Inflammatory macrophage treated with lipopolysaccharide for 1 hour (primary cell): Measurements from ENCODE around the gene MTG1.
"Not testable (repeated sequence)": the region's sequence is repeated elsewhere in the genome, so short reads cannot be mapped to it uniquely, and the experiment has no call there.

ENCODE experiments used
- DNase-seq, 2 donors: peaks; one replicate each; pipeline ENCODE4 v3.0.0-alpha.2; 2020 to 2022

The MTG1 gene

DNA sequence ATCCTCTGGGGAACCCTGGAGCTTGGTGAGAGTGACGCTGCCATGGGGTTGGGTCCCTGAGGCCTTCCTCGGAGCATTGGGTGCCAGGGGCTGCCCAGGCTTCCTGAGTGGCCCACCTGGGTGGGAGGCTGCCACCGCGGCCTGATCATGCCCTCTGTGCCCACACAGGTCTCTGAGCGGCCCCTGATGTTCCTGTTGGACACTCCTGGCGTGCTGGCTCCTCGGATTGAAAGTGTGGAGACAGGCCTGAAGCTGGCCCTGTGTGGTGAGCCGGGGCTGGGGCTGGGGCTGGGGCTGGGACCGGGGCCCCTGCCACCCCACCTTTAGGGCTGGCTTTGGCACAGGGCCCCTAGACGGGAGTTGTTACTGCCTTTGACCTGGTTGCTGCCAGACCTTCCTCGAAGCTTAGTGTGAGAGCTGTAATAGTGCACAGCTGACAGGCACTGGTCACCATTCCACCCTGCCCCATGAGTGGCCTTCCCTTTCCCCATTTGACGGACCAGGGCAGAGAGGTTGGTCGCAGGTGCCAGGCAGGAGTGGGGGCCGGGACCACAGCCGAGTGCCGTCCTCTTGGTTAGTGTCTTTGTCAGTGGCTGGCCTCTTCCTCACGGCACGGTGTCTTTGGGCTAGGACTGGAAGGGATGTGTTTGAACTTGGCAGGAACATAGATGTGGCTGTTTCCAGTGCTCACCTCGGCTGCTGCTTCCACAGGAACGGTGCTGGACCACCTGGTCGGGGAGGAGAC, 8.2 kb downstream of the MTG1 start:
- DNase-seq = no peak

GRCh38 chr10:133403359-133403758, 9.4 kb downstream of the MTG1 start:
- DNase-seq = no peak

DNA sequence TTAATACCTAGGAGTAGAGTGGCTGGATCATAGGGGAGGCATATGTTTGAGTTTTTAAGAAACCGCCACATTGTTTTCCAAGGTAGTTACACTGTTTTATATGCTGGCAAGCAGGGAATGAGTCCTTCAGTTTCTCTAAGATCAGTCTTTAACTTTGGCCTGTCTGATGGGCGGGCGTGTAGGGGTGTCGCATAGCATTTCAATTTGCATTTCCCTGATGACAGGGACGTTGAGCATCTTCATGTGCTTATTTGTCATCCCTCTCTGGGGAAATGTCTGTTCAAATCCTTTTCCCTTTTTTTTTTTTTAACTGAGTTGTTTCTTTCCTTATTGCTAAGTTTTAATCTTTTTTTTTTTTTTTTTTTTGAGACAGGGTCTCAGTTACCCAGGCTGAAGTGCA, 9.8 kb downstream of the MTG1 start:
- DNase-seq = peak in 1 of 2 donors; percentile 35

DNA sequence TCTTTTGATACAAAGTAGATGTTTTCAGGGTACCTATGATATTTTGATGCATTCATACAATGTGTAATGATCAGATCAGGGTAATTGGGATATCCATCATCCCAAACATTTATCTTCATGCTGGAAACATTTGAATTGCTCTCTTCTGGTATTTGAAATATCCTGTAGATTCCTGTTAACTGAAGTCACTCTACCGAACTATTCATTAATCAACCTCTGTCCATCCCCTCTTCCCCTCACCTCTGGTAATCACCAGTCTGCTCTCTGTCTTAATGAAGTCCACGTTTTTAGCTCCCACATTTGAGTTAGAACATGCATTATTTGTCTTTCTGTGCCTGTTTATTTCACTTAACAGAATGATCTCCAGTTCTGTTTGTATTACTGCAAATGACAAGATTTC, 11.3 kb downstream of the MTG1 start:
- no peak for DNase-seq

- no peak for DNase-seq
These were observed 12.0 kb downstream of the MTG1 start for GRCh38 chr10:133405844-133406527.

DNA sequence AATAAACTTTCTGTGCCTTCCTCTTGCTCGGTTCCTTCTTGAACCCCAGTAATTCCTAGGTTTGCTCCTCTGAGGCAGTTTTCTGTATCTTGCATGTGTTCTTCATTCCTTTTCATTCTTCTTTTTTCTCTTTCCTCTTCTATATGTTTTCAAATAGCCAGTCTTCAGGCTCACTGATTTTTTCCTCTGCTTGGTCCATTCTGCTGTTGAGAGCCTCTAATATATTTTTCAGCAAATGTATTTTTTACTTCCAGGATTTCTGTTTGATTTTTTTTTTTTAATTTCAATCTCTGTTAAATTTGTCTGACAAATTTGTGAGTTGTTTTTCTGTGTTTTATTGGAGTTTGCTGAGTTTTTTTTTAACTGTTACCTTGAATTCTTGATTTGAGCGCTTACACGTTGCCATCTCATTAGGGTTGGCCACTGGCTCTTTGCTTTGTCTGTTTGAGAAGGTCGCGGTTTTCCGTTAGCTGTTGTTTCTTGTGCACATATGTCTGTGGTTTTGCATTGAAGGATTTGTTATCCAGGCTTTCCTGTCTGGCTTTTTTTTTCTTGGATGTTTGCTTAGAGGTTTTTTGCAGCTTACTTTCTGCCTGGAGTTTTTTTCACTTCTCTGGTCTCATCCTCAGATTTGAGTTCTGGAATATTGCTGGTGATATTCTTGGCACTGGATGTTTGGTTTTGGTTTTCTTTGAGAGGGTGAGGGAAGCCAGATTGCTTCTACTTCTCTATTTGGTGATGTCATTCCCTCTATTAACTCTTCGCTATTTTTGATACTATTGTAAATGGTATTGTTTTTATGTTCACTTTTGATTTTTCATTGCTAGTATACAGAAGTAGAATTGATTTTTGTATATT, 17.8 kb downstream of the MTG1 start:
- DNase-seq = no peak

- DNase-seq = no peak
These were observed 18.4 kb downstream of the MTG1 start for GRCh38 chr10:133412381-133412711.

GRCh38 chr10:133414401-133414800, 20.4 kb downstream of the MTG1 start:
- not testable (repeated sequence) for DNase-seq

- DNase-seq = no peak
These were observed 21.8 kb downstream of the MTG1 start for GRCh38 chr10:133415752-133416151.

GRCh38 chr10:133418289-133418993, 24.5 kb downstream of the MTG1 start:
- no peak for DNase-seq

- no peak for DNase-seq
These were observed 25.4 kb downstream of the MTG1 start for GRCh38 chr10:133419211-133419950.

DNA sequence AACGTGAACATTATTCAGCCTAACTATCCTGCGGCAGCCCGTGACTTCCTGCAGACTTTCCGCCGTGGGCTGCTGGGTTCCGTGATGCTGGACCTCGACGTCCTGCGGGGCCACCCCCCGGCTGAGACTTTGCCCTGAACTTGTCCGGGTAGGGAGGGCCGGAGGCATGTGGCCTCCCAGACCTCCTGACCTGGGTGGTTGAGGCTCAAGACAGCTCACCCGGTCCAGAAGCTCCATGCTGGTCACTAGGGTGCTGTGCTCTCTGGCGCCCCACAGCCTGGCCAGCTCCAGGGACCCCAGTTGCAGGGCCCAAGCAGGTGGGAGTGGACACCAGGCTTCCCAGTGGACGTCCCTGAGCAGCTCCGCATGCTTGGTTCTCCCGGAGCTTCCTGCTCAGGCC, 26.1 kb downstream of the MTG1 start:
- no peak for DNase-seq

GRCh38 chr10:133420579-133420978, 26.6 kb downstream of the MTG1 start:
- DNase-seq = no peak

- no peak for DNase-seq
These were observed 27.6 kb downstream of the MTG1 start for GRCh38 chr10:133421336-133422222.

- DNase-seq = no peak
These were observed 28.4 kb downstream of the MTG1 start for GRCh38 chr10:133422223-133422806.

DNA sequence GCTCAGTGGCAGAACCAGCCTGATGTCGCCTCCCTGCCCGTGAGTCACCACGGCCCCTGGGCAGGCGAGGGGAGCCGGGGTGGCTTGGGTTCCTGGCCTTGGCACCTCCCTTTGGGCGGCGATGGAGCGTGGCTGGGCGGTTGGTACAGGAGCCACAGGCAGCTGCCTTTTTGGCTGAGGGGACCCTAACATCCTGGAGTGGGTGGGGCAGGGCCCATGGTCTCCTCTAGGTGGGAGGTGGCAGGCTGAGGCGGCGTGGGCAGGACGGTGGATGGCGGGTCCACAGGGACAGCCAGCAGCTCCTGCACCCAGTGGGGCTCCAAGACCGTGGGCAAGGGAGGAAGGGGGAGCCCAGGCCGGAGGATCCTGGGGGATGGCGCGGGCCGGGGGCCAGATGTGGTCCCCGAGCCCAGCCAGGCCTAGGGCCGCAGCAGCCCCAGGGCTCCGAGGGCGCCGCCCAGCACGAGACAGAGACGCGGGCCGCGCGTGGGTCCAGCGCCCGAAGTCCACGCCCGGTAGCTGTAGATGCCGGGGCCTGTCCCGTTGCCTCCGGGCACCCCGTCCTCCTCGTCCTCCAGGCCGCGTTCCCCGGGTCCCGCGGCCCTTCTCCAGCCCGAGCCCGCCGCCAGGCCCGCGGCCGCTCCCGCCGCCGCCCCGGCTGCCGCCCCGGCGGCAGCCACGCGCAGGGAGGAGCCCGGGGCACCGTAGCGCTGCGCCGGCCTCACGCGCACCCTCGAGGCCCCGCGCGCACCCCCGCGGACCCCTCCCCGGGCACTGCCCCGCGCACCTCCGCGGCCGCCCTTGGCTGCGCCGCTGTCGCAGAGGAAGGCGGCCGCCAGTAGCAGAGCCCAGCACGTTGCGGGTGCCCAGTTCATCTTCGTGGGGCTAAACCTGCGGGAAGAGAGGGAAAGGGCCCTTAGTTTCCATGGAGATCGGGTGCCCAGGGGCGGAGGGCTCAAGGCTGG, 29.1 kb downstream of the MTG1 start:
- no peak for DNase-seq

- not testable (repeated sequence) for DNase-seq
These were observed 30.1 kb downstream of the MTG1 start for GRCh38 chr10:133424102-133424501.

GRCh38 chr10:133424601-133425000, 30.6 kb downstream of the MTG1 start, which contains the start of gene SPRN:
Gene SPRN (minus strand): TSS chr10:133424625. CDS start chr10:133423681, 944 bp downstream.
- DNase-seq = not testable (repeated sequence)

DNA sequence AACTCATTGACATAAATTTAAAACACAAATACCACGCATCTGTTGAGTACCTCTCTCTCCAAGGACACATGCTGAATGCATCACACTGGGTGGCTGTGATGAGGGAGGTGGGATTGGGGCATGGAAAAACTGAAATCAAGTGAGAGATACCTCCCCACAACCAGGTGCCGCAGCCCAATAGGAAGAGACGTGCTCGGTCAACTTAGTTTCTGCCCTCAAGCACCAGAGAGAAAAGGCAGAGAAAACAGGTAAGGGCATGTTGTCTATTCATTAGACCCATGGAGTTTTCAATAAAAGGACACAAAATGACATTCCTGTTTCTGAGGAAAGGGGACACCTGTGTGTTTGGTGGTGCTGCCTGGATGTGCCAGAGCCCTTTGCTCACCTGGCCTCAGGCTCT, 35.6 kb downstream of the MTG1 start:
- DNase-seq = not testable (repeated sequence)
